ENCODE results near the gene MRTFA.
"Not testable (repeated sequence)": the region's sequence is repeated elsewhere in the genome, so short reads cannot be mapped to it uniquely, and the experiment has no call there.

MRTFA gene

DNA sequence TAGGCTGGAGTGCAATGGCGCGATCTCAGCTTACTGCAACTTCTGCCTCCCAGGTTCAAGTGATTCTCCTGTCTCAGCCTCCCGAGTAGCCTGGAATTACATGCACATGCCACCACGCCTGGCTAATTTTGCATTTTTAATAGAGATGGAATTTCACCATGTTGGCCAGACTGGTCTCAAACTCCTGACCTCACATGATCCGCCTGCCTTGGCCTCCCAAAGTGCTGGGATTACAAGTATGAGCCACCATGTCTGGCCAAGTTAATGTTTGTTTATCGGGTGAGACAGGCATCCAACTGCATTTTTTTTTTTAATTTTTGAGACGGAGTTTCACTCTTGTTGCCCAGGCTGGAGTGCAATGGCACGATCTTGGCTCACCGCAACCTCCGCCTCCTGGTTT is 20.1 kb upstream of the MRTFA start:
- not testable (repeated sequence) for DNase-seq

DNA sequence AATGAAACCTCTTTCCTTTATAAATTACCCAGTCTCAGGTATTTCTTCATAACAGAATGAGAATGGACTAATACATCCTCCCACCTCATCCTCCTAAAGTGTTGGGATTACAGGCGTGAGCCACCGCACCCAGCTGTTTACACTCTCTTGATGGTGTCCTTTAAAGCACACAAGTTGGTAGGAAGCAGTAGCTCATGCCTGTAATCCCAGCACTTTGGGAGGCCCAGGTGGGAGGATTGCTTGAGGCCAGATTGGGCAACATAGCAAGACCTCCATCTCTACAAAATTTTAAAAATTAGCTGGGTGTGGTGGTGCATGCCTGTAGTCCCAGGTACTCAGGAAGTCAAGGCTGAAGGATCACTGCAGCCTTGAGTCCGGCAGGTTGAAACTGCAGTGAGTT is 19.4 kb upstream of the MRTFA start:
- not testable (repeated sequence) for DNase-seq

GRCh38 chr22:40654522-40655167 is 18.1 kb upstream of the MRTFA start:
- DNase-seq: peak; percentile 49

GRCh38 chr22:40653361-40653760 is 16.8 kb upstream of the MRTFA start:
- DNase-seq: no peak

- DNase-seq: peak; percentile 94
Observed at GRCh38 chr22:40651563-40652501, 15.3 kb upstream of the MRTFA start.

DNA sequence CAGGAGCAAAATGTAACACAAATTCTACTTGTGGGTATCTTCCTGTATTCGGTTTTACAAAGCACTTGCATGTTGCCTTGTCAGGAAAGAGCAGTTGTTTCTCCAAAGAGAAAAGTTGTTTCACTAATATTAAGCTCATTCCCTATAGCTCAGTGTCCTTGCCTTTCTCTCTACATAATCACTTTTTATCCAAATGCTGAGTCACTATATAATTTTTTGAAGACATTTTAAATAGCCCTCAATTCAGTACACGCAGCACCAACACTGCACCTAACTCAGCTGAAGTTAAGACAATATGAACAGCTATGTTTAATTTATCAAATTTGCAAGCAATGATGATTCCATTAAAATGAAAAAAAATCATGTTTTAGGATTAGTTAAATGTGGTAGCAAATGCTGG is 14.5 kb upstream of the MRTFA start:
- DNase-seq: no peak

GRCh38 chr22:40648386-40648785 is 11.9 kb upstream of the MRTFA start:
- DNase-seq: no peak

- DNase-seq: no peak
Observed at GRCh38 chr22:40645579-40646197, 9.2 kb upstream of the MRTFA start.

GRCh38 chr22:40642316-40642715 is 5.8 kb upstream of the MRTFA start:
- no peak for DNase-seq

GRCh38 chr22:40641269-40641668 is 4.8 kb upstream of the MRTFA start:
- no peak for DNase-seq

- DNase-seq: no peak
Observed at GRCh38 chr22:40638261-40638660, 1.7 kb upstream of the MRTFA start.

DNA sequence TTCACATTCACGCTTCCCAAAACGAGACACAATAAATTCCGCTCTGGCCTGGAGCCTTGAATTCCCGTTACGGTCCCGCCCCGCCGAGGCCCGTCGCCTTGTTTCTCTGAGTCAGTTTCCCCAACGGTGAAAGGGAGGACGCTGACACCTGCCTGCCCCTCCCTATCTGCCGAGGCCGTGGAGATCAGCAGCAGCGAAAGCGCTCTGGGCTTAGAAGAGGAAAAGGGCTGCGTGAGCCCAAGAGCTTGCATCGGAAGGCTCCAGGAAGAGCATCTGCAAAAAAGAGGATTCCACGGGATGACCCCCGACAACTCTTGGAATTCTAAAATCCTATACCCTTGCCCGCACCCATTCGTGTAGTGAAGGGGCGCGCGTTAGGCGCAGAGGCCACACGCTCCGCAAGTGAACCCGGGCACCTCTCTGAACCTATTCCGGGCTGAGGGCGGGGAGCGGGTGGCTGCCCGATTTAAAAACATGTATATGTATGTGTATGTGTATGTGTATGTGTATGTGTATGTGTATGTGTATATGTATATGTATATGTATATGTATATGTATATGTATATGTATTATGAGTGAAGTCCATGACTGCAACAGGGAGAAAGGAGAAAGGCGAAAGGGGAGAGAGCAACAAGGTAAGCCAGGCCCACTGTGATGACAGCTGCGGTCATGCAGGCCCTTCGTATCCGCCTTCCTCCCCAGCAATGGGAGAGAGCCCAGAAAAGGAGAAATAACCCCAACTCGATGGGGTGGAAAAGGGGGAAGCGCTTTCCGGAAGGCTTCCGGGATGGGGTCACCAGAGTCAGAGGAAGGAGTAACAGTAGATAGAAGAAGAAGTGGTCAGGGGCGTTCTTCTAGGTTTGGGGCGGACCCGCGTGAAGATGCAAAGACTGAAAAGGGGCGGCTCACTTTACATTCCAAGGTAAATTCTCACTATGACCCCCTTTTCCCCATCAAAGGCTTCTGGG is 948 bp upstream of the MRTFA start:
- DNase-seq: no peak

- DNase-seq: no peak
Observed at GRCh38 chr22:40635940-40636379, 559 bp downstream of the MRTFA start.

DNA sequence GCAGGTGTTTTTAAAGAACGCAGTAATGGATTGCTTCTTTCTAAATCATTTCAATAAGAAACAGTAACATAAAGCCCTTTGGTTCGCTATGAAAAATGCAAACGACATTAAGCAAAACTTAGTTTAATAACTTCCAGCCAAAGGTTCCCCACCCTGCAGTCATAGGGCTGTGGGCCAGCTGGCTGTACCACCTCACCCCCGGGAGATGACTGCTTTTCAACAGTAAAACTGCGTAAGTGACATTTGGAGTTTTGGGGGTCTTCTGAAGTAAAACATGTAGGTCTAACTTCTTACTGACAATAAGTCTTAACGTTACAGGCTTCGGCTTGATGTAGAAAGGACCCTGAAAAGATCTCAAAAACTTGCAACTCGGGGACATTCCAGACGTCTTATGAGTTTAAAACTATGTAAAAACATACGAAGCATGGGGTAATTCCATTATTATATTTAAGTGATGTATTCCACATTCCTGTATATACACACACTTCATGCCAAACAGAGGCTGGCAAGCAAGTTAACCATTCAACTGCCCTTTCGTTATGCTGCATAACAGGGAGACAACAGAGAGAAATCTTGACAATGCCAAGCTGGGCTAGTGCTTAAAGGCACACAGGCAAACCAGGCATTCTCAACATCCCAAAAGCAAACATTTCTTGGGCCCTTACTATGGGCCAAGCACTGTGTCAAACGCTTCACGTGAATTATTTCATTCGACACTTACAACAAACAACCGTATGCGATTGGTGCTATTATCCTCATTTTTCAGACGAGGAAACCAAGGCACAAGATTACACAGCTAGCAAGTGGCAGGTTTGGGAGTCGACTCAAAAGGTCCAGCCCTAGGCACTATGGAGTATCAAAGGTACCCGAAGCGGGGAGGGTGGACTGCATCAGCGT is 1.2 kb downstream of the MRTFA start:
- DNase-seq: no peak

GRCh38 chr22:40634119-40634903 is 2.2 kb downstream of the MRTFA start:
- DNase-seq: no peak

GRCh38 chr22:40633036-40633435 is 3.5 kb downstream of the MRTFA start:
- DNase-seq: no peak

- DNase-seq: no peak
Observed at GRCh38 chr22:40631925-40632324, 4.6 kb downstream of the MRTFA start.

GRCh38 chr22:40628354-40629042 is 8.0 kb downstream of the MRTFA start:
- DNase-seq: no peak

GRCh38 chr22:40627612-40628011 is 8.9 kb downstream of the MRTFA start:
- no peak for DNase-seq

GRCh38 chr22:40626851-40627250 is 9.7 kb downstream of the MRTFA start:
- no peak for DNase-seq
